GM10847 (cell line): Measurements from ENCODE around the gene PSMD6.

Source experiments
- POLR2A ChIP-seq: IDR thresholded peaks from 2 replicates; pipeline ENCODE4 v1.6.1; 2011; ENCODE audit not compliant: insufficient read length; ENCODE audit errors: extremely low read depth

Gene PSMD6

GRCh38 chr3:63966007-63966406, 57.3 kb downstream of the PSMD6 start:
- no peak for TF ChIP-seq POLR2A

DNA sequence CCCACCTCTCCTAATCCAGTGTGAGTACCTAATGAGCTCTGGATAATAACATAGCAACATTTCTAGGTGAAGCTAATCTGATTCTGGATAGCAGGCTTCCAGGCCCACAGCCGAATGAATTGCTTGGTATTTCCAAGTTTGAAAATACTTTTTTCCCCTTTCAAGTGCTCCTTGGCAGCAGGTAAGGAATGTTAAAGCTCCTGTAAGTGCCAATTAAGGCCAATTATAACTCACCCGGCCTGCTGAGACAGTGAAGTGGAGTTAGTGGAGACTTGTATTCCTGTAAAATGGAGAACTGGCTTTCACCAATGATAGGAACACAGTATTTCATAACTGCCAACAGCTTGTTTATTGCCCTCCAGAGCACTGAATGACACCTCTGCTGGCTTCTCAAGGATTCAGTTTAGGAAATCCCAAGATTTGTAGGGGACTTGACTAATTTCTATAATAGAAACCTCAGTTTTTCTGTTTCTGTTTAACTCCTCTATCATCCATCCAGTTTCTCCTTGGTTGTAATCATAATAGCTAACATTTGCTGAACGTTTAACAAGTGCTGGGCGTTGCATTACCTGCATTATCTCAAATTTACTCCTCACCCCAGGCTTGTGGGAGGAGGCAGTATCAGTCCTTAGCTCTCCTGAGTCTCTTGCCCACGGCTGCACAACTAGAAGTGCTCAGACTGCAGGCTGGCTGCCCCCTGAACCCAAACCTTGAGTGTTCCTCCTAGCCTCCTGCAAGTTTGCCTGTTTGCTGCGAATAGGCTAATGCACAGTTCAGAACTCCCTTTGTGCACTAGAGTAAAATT, 58.4 kb downstream of the PSMD6 start:
- TF ChIP-seq POLR2A = no peak

DNA sequence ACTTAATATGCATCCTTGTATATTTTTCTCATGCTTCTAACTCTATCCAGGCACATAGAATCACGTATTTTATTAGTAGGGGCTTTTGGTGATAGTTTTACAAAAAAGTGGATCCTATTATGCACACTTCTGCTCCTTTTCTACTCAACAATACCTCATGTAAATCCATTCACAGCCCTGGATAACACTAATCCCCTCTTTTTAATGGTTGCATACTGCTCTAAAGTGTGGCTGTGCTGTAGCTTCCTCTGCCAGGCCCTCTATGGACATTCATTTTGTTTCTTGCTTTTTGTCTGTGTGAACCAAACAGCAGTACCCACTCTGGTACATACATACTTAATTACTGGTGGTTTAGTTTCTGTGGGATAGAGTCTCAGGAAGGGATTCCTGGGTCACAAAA, 59.8 kb downstream of the PSMD6 start:
- TF ChIP-seq POLR2A = no peak

DNA sequence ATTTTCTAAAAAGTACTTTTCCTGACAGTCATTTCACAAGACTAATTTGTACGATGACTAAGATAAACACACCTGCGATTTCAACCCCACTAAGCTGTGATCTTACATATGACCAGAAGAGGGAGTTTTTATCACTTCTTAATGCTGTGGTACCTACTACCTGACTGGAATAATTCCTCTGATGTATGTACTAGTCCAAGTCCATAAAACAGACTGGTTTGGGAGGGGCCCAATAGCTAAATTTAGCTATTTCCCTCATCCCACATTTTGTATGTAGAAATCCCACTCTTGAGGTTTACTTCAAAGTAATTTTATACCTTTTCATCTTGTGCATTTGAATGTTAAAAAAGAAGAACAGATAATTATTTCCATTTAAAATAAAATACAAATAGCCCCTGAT, 61.4 kb downstream of the PSMD6 start:
- TF ChIP-seq POLR2A = no peak
